ENCODE data around the gene ARF5. TPM values are rescaled to one million over a fixed set of nuclear protein-coding genes. Genes with fewer than 3 reads are reported as not detected.

ARF5 gene
- total RNA-seq, 1 donor from 2014 or later = 264 TPM

- Histone ChIP-seq H3K9me3 (no peaks in the 10 kb centered on the region), H3K27ac (no peak overlapping the region), H3K4me1 (peaks cover 0 to 7% of the 10 kb centered on the region in 2 donors), H3K36me3 (no peaks in the 10 kb centered on the region), H3K27me3 (no peaks in the 10 kb centered on the region), H3K4me3 (no peak overlapping the region)
- DNase-seq (ENCODE audit: low spot score in 2 of 2) = no peak
- intact Hi-C loops (cut with DNase I) = no loop called here
- TF ChIP-seq, protein P1, sequence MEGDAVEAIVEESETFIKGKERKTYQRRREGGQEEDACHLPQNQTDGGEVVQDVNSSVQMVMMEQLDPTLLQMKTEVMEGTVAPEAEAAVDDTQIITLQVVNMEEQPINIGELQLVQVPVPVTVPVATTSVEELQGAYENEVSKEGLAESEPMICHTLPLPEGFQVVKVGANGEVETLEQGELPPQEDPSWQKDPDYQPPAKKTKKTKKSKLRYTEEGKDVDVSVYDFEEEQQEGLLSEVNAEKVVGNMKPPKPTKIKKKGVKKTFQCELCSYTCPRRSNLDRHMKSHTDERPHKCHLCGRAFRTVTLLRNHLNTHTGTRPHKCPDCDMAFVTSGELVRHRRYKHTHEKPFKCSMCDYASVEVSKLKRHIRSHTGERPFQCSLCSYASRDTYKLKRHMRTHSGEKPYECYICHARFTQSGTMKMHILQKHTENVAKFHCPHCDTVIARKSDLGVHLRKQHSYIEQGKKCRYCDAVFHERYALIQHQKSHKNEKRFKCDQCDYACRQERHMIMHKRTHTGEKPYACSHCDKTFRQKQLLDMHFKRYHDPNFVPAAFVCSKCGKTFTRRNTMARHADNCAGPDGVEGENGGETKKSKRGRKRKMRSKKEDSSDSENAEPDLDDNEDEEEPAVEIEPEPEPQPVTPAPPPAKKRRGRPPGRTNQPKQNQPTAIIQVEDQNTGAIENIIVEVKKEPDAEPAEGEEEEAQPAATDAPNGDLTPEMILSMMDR (IDR thresholded peaks at IDR 0.05) = no peak
Observed at GRCh38 chr7:127628445-127628844, 40.2 kb downstream of the ARF5 start.

DNA sequence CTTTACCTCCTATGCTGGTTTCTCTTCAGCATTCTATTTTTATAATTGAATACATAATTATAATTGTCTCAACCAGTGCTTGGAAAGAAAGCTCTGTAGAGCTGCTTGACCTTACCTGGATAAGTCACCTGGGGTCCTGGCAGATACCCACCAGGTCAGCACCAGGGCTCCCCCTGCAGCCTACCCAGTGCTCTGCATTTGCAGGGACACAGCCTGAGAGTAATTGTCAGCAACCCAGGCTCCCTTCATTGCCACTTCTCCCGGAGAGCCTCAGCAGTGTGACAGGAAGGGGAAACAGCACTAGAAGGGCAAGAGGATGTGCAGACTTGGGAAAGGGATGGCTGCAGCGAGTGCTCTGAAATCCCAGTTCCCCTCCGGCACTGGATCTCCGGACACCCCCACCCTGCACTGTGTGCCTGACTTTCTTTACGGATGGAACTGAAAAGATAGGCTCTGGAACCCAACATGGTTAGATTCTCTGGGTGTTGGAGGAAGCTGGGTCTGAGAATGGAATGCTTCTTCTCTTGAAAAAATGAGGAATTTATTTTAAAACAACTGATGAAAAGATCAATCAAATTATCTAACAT, 41.1 kb downstream of the ARF5 start:
- intact Hi-C loops (cut with DNase I) = no loop called here
- no peak for DNase-seq (ENCODE audit: low spot score in 2 of 2)
- Histone ChIP-seq H3K36me3 (no peaks in the 10 kb centered on the region), H3K27me3 (no peaks in the 10 kb centered on the region), H3K9me3 (no peaks in the 10 kb centered on the region), H3K4me1 (peaks cover 0 to 7% of the 10 kb centered on the region in 2 donors), H3K27ac (no peak overlapping the region), H3K4me3 (no peak overlapping the region)
- TF ChIP-seq, protein P1 (IDR thresholded peaks at IDR 0.05) = no peak

- intact Hi-C loops (cut with DNase I) = loop anchor here (2.0 to 5.0 kb wide), 2 partner anchors 22 to 45 kb away; partner anchors contain the start of genes ARF5 and GCC1
- Histone ChIP-seq H3K36me3 (no peaks in the 10 kb centered on the region), H3K27ac (peak overlapping the region in 1 of 2 donors; percentile 34), H3K4me3 (no peak overlapping the region), H3K9me3 (no peaks in the 10 kb centered on the region), H3K4me1 (peaks cover 0 to 10% of the 10 kb centered on the region in 2 donors), H3K27me3 (no peaks in the 10 kb centered on the region)
- DNase-seq (ENCODE audit: low spot score in 2 of 2) = no peak
- TF ChIP-seq, protein P1 (IDR thresholded peaks at IDR 0.05) = no peak
Observed at GRCh38 chr7:127632276-127632910, 44.2 kb downstream of the ARF5 start.

DNA sequence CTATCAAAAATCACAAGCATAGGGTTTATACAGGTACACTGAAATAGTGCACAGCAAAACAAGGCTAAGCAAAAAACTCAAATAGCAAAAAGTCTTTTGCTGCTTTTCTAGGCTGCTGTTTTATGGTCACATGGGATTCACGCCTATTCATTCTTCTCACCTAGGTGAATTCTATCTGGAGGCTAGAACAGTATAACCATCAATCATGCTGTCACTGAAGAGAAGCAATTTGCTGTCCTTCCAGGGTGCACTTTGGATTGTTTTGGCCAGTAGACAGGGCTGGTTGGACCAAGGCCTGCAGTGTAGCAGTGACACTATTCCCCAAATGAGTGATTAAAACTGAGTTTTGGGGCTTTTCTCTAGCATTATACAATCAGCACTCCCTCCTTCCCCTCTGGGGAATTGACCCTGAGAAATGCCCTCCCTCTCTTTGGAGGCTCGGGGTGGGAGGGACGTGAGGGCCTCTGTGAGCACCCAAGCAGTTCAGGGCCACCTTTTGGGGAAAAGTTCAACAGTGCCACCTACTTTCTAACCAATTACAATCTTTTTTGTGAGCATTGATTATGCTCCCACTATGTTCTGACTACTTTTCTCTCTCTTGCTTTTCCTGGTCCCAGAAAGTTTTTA, 47.6 kb downstream of the ARF5 start:
- TF ChIP-seq, protein P1 (IDR thresholded peaks at IDR 0.05) = no peak
- Histone ChIP-seq H3K27me3 (no peaks in the 10 kb centered on the region), H3K4me3 (no peak overlapping the region)

GRCh38 chr7:127638197-127638596, 50.0 kb downstream of the ARF5 start:
- Histone ChIP-seq H3K4me3 (no peak overlapping the region), H3K4me1 (peaks cover 0 to 3% of the 10 kb centered on the region in 2 donors), H3K36me3 (no peaks in the 10 kb centered on the region), H3K27ac (no peak overlapping the region), H3K9me3 (no peaks in the 10 kb centered on the region), H3K27me3 (no peaks in the 10 kb centered on the region)
- intact Hi-C loops (cut with DNase I) = no loop called here
- DNase-seq (ENCODE audit: low spot score in 2 of 2) = no peak
- TF ChIP-seq, protein P1 (IDR thresholded peaks at IDR 0.05) = no peak

More for the DNA sequence above, 47.6 kb downstream of the ARF5 start:
- Histone ChIP-seq H3K9me3 (no peaks in the 10 kb centered on the region), H3K4me1 (peaks cover 0 to 10% of the 10 kb centered on the region in 2 donors), H3K27ac (peak overlapping the region in 1 of 2 donors; percentile 62), H3K36me3 (no peaks in the 10 kb centered on the region)
- intact Hi-C loops (cut with DNase I) = no loop called here
- DNase-seq (ENCODE audit: low spot score in 2 of 2) = no peak

Other genes starting within 250 kb of the ARF5 start
- gene ZNF800, start 195.7 kb upstream of the ARF5 start, total RNA-seq = 36.9 TPM
- gene GCC1, start 2.8 kb upstream of the ARF5 start, total RNA-seq = 11.2 TPM
- gene FSCN3, start 5.3 kb downstream of the ARF5 start, total RNA-seq = not detected
- not detected for gene PAX4, start 29.7 kb downstream of the ARF5 start, total RNA-seq
- gene SND1, start 63.8 kb downstream of the ARF5 start, total RNA-seq = 93.8 TPM